ENCODE data around the gene CELF3.

Gene CELF3

GRCh38 chr1:151704246-151704645, 12.4 kb downstream of the CELF3 start:
- no peak for DNase-seq (ENCODE audit: low spot score)
- Histone ChIP-seq H3K36me3 (ENCODE audit: low read depth) (no peaks in the 10 kb centered on the region; the same call in 1 of the 2 replicates), H3K27ac (ENCODE audit: poor library complexity, severe bottlenecking) (no peak overlapping the region), H3K4me1 (ENCODE audit: insufficient read depth, poor library complexity, severe bottlenecking) (no peaks in the 10 kb centered on the region), H3K27me3 (ENCODE audit: insufficient read depth, poor library complexity, severe bottlenecking) (no peaks in the 10 kb centered on the region), H3K4me3 (ENCODE audit: severe bottlenecking) (no peak overlapping the region), H3K9me3 (ENCODE audit: severe bottlenecking) (no peaks in the 10 kb centered on the region)
- no peak for TF ChIP-seq CTCF (IDR thresholded peaks at IDR 0.05; ENCODE audit: poor library complexity, severe bottlenecking)
- ATAC-seq (ENCODE audit: low read depth): no peak

- H3K27ac ChIP-seq (ENCODE audit: poor library complexity, severe bottlenecking): no peak overlapping the region
- H3K4me3 ChIP-seq (ENCODE audit: severe bottlenecking): no peak overlapping the region
- DNase-seq (ENCODE audit: low spot score) (no peak), ATAC-seq (ENCODE audit: low read depth) (no peak)
- no peaks in the 10 kb centered on the region for H3K4me1 ChIP-seq (ENCODE audit: insufficient read depth, poor library complexity, severe bottlenecking)
- H3K36me3 ChIP-seq (ENCODE audit: low read depth): peaks cover under 1% of the 10 kb centered on the region; the same call in 1 of the 2 replicates
- H3K9me3 ChIP-seq (ENCODE audit: severe bottlenecking): no peaks in the 10 kb centered on the region
- no peaks in the 10 kb centered on the region for H3K27me3 ChIP-seq (ENCODE audit: insufficient read depth, poor library complexity, severe bottlenecking)
- TF ChIP-seq CTCF (IDR thresholded peaks at IDR 0.05; ENCODE audit: poor library complexity, severe bottlenecking): no peak
These were observed 12.8 kb downstream of the CELF3 start for GRCh38 chr1:151703813-151704212.

- ATAC-seq (ENCODE audit: low read depth): no peak
- Histone ChIP-seq H3K4me1 (ENCODE audit: insufficient read depth, poor library complexity, severe bottlenecking) (no peaks in the 10 kb centered on the region), H3K9me3 (ENCODE audit: severe bottlenecking) (no peaks in the 10 kb centered on the region), H3K4me3 (ENCODE audit: severe bottlenecking) (no peak overlapping the region), H3K36me3 (ENCODE audit: low read depth) (peaks cover 4% of the 10 kb centered on the region; the same call in 1 of the 2 replicates), H3K27me3 (ENCODE audit: insufficient read depth, poor library complexity, severe bottlenecking) (no peaks in the 10 kb centered on the region), H3K27ac (ENCODE audit: poor library complexity, severe bottlenecking) (no peak overlapping the region)
- DNase-seq (ENCODE audit: low spot score): no peak
- no peak for TF ChIP-seq CTCF (IDR thresholded peaks at IDR 0.05; ENCODE audit: poor library complexity, severe bottlenecking)
These were observed 13.7 kb downstream of the CELF3 start for GRCh38 chr1:151702936-151703335.

- Histone ChIP-seq H3K9me3 (ENCODE audit: severe bottlenecking) (no peaks in the 10 kb centered on the region), H3K27me3 (ENCODE audit: insufficient read depth, poor library complexity, severe bottlenecking) (no peaks in the 10 kb centered on the region)
These were observed 15.1 kb downstream of the CELF3 start for GRCh38 chr1:151701515-151701914.

More at GRCh38 chr1:151701515-151701914, 15.1 kb downstream of the CELF3 start:
- no peak overlapping the region for H3K4me3 ChIP-seq (ENCODE audit: severe bottlenecking)
- peaks cover 9% of the 10 kb centered on the region for H3K36me3 ChIP-seq (ENCODE audit: low read depth)
- no peak overlapping the region for H3K27ac ChIP-seq (ENCODE audit: poor library complexity, severe bottlenecking)
- H3K4me1 ChIP-seq (ENCODE audit: insufficient read depth, poor library complexity, severe bottlenecking): no peaks in the 10 kb centered on the region
- TF ChIP-seq CTCF (IDR thresholded peaks at IDR 0.05; ENCODE audit: poor library complexity, severe bottlenecking): no peak
- no peak for ATAC-seq (ENCODE audit: low read depth)
- DNase-seq (ENCODE audit: low spot score): no peak
